ENCODE measurements around the gene DOCK2.

DNA sequence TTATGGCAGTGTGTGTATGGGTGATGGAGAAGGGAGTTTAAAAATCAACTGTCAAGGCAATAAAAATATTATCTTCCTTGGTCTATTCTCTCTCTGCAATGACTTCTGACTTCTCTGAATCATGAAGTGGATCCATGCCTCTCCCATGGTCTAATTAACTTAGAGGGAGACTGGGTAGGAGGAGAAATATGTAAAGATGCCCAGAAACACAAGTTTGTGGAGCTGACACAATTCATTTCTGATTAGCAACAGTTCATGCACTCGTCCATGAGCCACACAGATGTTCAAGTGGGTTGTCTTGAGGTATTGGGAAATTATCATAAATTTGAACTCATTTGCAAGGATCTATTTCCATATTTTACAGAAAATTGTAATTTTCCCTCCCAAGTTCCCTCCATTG lies 305.1 kb downstream of the DOCK2 start:
- TF ChIP-seq, protein P1, sequence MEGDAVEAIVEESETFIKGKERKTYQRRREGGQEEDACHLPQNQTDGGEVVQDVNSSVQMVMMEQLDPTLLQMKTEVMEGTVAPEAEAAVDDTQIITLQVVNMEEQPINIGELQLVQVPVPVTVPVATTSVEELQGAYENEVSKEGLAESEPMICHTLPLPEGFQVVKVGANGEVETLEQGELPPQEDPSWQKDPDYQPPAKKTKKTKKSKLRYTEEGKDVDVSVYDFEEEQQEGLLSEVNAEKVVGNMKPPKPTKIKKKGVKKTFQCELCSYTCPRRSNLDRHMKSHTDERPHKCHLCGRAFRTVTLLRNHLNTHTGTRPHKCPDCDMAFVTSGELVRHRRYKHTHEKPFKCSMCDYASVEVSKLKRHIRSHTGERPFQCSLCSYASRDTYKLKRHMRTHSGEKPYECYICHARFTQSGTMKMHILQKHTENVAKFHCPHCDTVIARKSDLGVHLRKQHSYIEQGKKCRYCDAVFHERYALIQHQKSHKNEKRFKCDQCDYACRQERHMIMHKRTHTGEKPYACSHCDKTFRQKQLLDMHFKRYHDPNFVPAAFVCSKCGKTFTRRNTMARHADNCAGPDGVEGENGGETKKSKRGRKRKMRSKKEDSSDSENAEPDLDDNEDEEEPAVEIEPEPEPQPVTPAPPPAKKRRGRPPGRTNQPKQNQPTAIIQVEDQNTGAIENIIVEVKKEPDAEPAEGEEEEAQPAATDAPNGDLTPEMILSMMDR (IDR thresholded peaks at IDR 0.05; ENCODE audit: control extremely low read depth in 1 of 3, insufficient read depth in 1 of 3, low read depth in 1 of 3, low read length in 3 of 3) = no peak
- no peak for TF ChIP-seq EZH2 (IDR thresholded peaks at IDR 0.05; ENCODE audit: low read depth, low read length, severe bottlenecking)
- no peak for TF ChIP-seq GTF2F1 (IDR thresholded peaks at IDR 0.05; ENCODE audit: borderline replicate concordance, low read depth, low read length)
- no peak for TF ChIP-seq CBX5 (IDR thresholded peaks at IDR 0.05; ENCODE audit: low read depth, low read length)
- no peak for TF ChIP-seq ZNF274 (IDR thresholded peaks at IDR 0.05; ENCODE audit: borderline replicate concordance, extremely low read depth, low read length)
- TF ChIP-seq EGR1 (IDR thresholded peaks at IDR 0.05; ENCODE audit: borderline replicate concordance, low read depth, low read length) = no peak
- TF ChIP-seq POLR2A (IDR thresholded peaks at IDR 0.05; ENCODE audit: control extremely low read depth in 1 of 2, low read depth in 2 of 2, low read length in 2 of 2) = no peak
- TF ChIP-seq GABPA (IDR thresholded peaks at IDR 0.05; ENCODE audit: borderline replicate concordance, insufficient read depth, low read length) = no peak
- TF ChIP-seq USF2 (IDR thresholded peaks at IDR 0.05; ENCODE audit: low read length) = no peak
- TF ChIP-seq SP1 (IDR thresholded peaks at IDR 0.05; ENCODE audit: low read depth, low read length) = no peak
- TF ChIP-seq TBP (IDR thresholded peaks at IDR 0.05; ENCODE audit: low read depth, low read length) = no peak
- TF ChIP-seq CHD2 (IDR thresholded peaks at IDR 0.05; ENCODE audit: low read length) = no peak
- TF ChIP-seq CREB1 (IDR thresholded peaks at IDR 0.05) = no peak
- no peak for TF ChIP-seq BACH1 (IDR thresholded peaks at IDR 0.05; ENCODE audit: low read length)
